OCI-LY3 (cell line): ENCODE data around the gene MAB21L2.

Experiments used
- CTCF ChIP-seq: fragments of 200-600, 300-600 bp; sonication (generic); IDR thresholded peaks from 2 replicates; pipeline ENCODE4 v1.5.1; 2014; ENCODE audit warnings: antibody characterized with exemption, low read length, low read depth
- EZH2phosphoT487 ChIP-seq: fragments of 200-600 bp; shearing (Covaris generic); IDR thresholded peaks from 2 replicates; pipeline ENCODE4 v1.6.1; 2018; ENCODE audit warnings: antibody characterized with exemption, mixed run types, low read depth

GRCh38 chr4:150581056-150581605 lies 820 bp upstream of the MAB21L2 start:
- TF ChIP-seq CTCF (no peak), EZH2phosphoT487 (no peak)
